Measurements from ENCODE around the gene LYAR. TPM values are rescaled to one million over a fixed set of nuclear protein-coding genes. Genes with fewer than 3 reads are reported as not detected.
"Not testable (repeated sequence)": the region's sequence is repeated elsewhere in the genome, so short reads cannot be mapped to it uniquely, and the experiment has no call there.

The LYAR gene
- total RNA-seq, 1 donor from 2014 or later, result 13.5 TPM

GRCh38 chr4:4259484-4260100, 30.4 kb downstream of the LYAR start:
- H3K4me1 Mint-ChIP-seq (ENCODE audit: low read depth, unreplicated experiment), result no peaks in the 10 kb centered on the region
- FAIRE-seq (no peak), DNase-seq (ENCODE audit: low read depth) (no peak)
- H3K27ac Mint-ChIP-seq (ENCODE audit: unreplicated experiment), result no peak overlapping the region
- H3K9ac ChIP-seq (ENCODE audit: low read length), result no peak overlapping the region
- H2AFZ ChIP-seq (ENCODE audit: low read depth, low read length), result no peak overlapping the region
- no peaks in the 10 kb centered on the region for H3K79me2 ChIP-seq (ENCODE audit: insufficient read depth, low read length)
- no peaks in the 10 kb centered on the region for H3K9me3 Mint-ChIP-seq (ENCODE audit: unreplicated experiment)
- no peaks in the 10 kb centered on the region for H3K36me3 Mint-ChIP-seq (ENCODE audit: low read depth, unreplicated experiment)
- no peaks in the 10 kb centered on the region for H3K9me3 ChIP-seq (ENCODE audit: insufficient read depth, low read depth, low read length)
- TF ChIP-seq CTCF (IDR thresholded peaks at IDR 0.05; ENCODE audit: insufficient read depth, low read depth, low read length) (no peak), EZH2 (IDR thresholded peaks at IDR 0.05; ENCODE audit: insufficient read depth, low read length) (no peak)
- H3K4me2 ChIP-seq (ENCODE audit: low read length), result no peak overlapping the region
- no peak overlapping the region for H3K27ac ChIP-seq (ENCODE audit: low read depth, low read length)
- H3K4me1 ChIP-seq (ENCODE audit: insufficient read depth, low read length), result no peaks in the 10 kb centered on the region
- no peaks in the 10 kb centered on the region for H4K20me1 ChIP-seq (ENCODE audit: insufficient read depth, low read length)
- no peak overlapping the region for H3K4me3 ChIP-seq (ENCODE audit: insufficient read depth, low read depth, low read length)
- peaks cover 11% of the 10 kb centered on the region for H3K27me3 Mint-ChIP-seq (ENCODE audit: low read depth, unreplicated experiment)
- no peaks in the 10 kb centered on the region for H3K36me3 ChIP-seq (ENCODE audit: insufficient read depth, low read length)
- H3K27me3 ChIP-seq (ENCODE audit: insufficient read depth, low read length), result peaks cover 17% of the 10 kb centered on the region
- no peak overlapping the region for H3K4me3 Mint-ChIP-seq (ENCODE audit: unreplicated experiment)

- not testable (repeated sequence) for H2AFZ ChIP-seq (ENCODE audit: low read depth, low read length); FAIRE-seq; H3K9me3 ChIP-seq (ENCODE audit: insufficient read depth, low read depth, low read length); H3K4me1 Mint-ChIP-seq (ENCODE audit: low read depth, unreplicated experiment); H3K4me2 ChIP-seq (ENCODE audit: low read length); DNase-seq (ENCODE audit: low read depth); H3K79me2 ChIP-seq (ENCODE audit: insufficient read depth, low read length); H3K27ac Mint-ChIP-seq (ENCODE audit: unreplicated experiment); H3K9ac ChIP-seq (ENCODE audit: low read length); H3K4me3 ChIP-seq (ENCODE audit: insufficient read depth, low read depth, low read length); H3K9me3 Mint-ChIP-seq (ENCODE audit: unreplicated experiment); H3K36me3 ChIP-seq (ENCODE audit: insufficient read depth, low read length); H3K4me3 Mint-ChIP-seq (ENCODE audit: unreplicated experiment); H3K36me3 Mint-ChIP-seq (ENCODE audit: low read depth, unreplicated experiment); H4K20me1 ChIP-seq (ENCODE audit: insufficient read depth, low read length); H3K27ac ChIP-seq (ENCODE audit: low read depth, low read length); H3K4me1 ChIP-seq (ENCODE audit: insufficient read depth, low read length)
- peaks cover 14% of the 10 kb centered on the region for H3K27me3 Mint-ChIP-seq (ENCODE audit: low read depth, unreplicated experiment)
- peaks cover 22% of the 10 kb centered on the region for H3K27me3 ChIP-seq (ENCODE audit: insufficient read depth, low read length)
Measured at GRCh38 chr4:4257705-4258104, 32.2 kb downstream of the LYAR start.

GRCh38 chr4:4256799-4257198, 33.2 kb downstream of the LYAR start:
- no peak overlapping the region for H3K4me2 ChIP-seq (ENCODE audit: low read length)
- no peak overlapping the region for H3K4me3 ChIP-seq (ENCODE audit: insufficient read depth, low read depth, low read length)
- no peaks in the 10 kb centered on the region for H3K4me1 Mint-ChIP-seq (ENCODE audit: low read depth, unreplicated experiment)
- no peaks in the 10 kb centered on the region for H3K9me3 ChIP-seq (ENCODE audit: insufficient read depth, low read depth, low read length)
- H3K79me2 ChIP-seq (ENCODE audit: insufficient read depth, low read length), result no peaks in the 10 kb centered on the region
- H3K9me3 Mint-ChIP-seq (ENCODE audit: unreplicated experiment), result no peaks in the 10 kb centered on the region
- H3K4me3 Mint-ChIP-seq (ENCODE audit: unreplicated experiment), result no peak overlapping the region
- no peaks in the 10 kb centered on the region for H3K36me3 Mint-ChIP-seq (ENCODE audit: low read depth, unreplicated experiment)
- no peak overlapping the region for H3K9ac ChIP-seq (ENCODE audit: low read length)
- peaks cover 14% of the 10 kb centered on the region for H3K27me3 Mint-ChIP-seq (ENCODE audit: low read depth, unreplicated experiment)
- no peaks in the 10 kb centered on the region for H3K36me3 ChIP-seq (ENCODE audit: insufficient read depth, low read length)
- H3K27me3 ChIP-seq (ENCODE audit: insufficient read depth, low read length), result peaks cover 22% of the 10 kb centered on the region
- H3K27ac ChIP-seq (ENCODE audit: low read depth, low read length), result no peak overlapping the region
- DNase-seq (ENCODE audit: low read depth) (no peak), FAIRE-seq (no peak)
- H3K4me1 ChIP-seq (ENCODE audit: insufficient read depth, low read length), result no peaks in the 10 kb centered on the region
- H3K27ac Mint-ChIP-seq (ENCODE audit: unreplicated experiment), result no peak overlapping the region
- TF ChIP-seq EZH2 (IDR thresholded peaks at IDR 0.05; ENCODE audit: insufficient read depth, low read length) (no peak), CTCF (IDR thresholded peaks at IDR 0.05; ENCODE audit: insufficient read depth, low read depth, low read length) (no peak)
- H4K20me1 ChIP-seq (ENCODE audit: insufficient read depth, low read length), result no peaks in the 10 kb centered on the region
- H2AFZ ChIP-seq (ENCODE audit: low read depth, low read length), result no peak overlapping the region

Measured in astrocyte (in vitro differentiated cells and primary cell).